ENCODE results near the gene ACAA1.

DNA sequence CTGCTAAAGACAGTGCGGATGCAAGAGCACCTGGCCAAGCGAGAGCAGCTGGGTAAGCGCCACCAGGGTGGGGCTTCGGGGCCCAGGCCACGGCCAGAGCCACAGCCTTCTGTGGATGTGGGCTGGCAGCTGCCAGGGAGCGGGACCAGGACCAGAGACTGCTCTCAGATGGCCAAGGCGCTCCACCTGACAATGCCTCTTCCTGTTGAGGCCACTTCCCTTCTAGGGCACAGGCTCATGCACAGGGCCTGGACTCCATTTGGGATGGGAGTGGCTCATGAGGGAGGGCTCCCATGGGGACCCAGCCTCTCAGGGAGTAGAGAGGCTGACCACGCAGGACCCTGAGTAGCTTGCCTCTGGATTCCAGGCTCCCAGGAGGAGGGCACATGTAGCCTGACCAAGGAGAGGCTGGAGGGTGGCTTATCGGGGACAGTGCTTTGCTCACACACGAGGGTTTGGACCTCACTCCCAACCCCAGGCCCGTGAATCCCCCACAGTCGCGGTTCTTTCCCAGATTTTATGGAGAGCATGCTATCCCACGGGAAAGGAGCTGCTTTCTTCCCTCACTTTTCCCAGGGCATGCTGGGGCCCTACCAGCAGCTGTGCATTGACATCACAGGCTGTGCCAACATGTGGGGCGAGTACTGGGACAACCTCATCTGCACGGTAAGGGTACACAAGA is 25.1 kb downstream of the ACAA1 start:
- no peak for TF ChIP-seq EZH2 (IDR thresholded peaks at IDR 0.05; ENCODE audit: low read depth, unreplicated experiment)
- TF ChIP-seq, protein P1, sequence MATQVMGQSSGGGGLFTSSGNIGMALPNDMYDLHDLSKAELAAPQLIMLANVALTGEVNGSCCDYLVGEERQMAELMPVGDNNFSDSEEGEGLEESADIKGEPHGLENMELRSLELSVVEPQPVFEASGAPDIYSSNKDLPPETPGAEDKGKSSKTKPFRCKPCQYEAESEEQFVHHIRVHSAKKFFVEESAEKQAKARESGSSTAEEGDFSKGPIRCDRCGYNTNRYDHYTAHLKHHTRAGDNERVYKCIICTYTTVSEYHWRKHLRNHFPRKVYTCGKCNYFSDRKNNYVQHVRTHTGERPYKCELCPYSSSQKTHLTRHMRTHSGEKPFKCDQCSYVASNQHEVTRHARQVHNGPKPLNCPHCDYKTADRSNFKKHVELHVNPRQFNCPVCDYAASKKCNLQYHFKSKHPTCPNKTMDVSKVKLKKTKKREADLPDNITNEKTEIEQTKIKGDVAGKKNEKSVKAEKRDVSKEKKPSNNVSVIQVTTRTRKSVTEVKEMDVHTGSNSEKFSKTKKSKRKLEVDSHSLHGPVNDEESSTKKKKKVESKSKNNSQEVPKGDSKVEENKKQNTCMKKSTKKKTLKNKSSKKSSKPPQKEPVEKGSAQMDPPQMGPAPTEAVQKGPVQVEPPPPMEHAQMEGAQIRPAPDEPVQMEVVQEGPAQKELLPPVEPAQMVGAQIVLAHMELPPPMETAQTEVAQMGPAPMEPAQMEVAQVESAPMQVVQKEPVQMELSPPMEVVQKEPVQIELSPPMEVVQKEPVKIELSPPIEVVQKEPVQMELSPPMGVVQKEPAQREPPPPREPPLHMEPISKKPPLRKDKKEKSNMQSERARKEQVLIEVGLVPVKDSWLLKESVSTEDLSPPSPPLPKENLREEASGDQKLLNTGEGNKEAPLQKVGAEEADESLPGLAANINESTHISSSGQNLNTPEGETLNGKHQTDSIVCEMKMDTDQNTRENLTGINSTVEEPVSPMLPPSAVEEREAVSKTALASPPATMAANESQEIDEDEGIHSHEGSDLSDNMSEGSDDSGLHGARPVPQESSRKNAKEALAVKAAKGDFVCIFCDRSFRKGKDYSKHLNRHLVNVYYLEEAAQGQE (IDR thresholded peaks at IDR 0.05; ENCODE audit: unreplicated experiment): no peak
- TF ChIP-seq, protein P2, sequence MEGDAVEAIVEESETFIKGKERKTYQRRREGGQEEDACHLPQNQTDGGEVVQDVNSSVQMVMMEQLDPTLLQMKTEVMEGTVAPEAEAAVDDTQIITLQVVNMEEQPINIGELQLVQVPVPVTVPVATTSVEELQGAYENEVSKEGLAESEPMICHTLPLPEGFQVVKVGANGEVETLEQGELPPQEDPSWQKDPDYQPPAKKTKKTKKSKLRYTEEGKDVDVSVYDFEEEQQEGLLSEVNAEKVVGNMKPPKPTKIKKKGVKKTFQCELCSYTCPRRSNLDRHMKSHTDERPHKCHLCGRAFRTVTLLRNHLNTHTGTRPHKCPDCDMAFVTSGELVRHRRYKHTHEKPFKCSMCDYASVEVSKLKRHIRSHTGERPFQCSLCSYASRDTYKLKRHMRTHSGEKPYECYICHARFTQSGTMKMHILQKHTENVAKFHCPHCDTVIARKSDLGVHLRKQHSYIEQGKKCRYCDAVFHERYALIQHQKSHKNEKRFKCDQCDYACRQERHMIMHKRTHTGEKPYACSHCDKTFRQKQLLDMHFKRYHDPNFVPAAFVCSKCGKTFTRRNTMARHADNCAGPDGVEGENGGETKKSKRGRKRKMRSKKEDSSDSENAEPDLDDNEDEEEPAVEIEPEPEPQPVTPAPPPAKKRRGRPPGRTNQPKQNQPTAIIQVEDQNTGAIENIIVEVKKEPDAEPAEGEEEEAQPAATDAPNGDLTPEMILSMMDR (conservative IDR thresholded peaks at IDR 0.05; ENCODE audit: low read depth in 2 of 2): no peak
- no peak for TF ChIP-seq ZNF331 (CRISPR knock-in tag; IDR thresholded peaks at IDR 0.05; ENCODE audit: low read depth)
- TF ChIP-seq POLR2AphosphoS5 (IDR thresholded peaks at IDR 0.05; ENCODE audit: low read depth): no peak
- TF ChIP-seq ZNF114 (CRISPR knock-in tag; IDR thresholded peaks at IDR 0.05): no peak
- no peak for TF ChIP-seq EZH2phosphoT487 (IDR thresholded peaks at IDR 0.05; ENCODE audit: unreplicated experiment)
- TF ChIP-seq, protein P3, sequence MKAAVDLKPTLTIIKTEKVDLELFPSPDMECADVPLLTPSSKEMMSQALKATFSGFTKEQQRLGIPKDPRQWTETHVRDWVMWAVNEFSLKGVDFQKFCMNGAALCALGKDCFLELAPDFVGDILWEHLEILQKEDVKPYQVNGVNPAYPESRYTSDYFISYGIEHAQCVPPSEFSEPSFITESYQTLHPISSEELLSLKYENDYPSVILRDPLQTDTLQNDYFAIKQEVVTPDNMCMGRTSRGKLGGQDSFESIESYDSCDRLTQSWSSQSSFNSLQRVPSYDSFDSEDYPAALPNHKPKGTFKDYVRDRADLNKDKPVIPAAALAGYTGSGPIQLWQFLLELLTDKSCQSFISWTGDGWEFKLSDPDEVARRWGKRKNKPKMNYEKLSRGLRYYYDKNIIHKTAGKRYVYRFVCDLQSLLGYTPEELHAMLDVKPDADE (IDR thresholded peaks at IDR 0.05): no peak
- TF ChIP-seq CREB1 (CRISPR knock-in tag; IDR thresholded peaks at IDR 0.05; ENCODE audit: low read depth): no peak
- TF ChIP-seq STAT1 (IDR thresholded peaks at IDR 0.05; ENCODE audit: unreplicated experiment): no peak

Measured in GM23338 (cell line).